GM21515 (cell line): ENCODE measurements around the gene KAT6B.
"Not testable (repeated sequence)": the region's sequence is repeated elsewhere in the genome, so short reads cannot be mapped to it uniquely, and the experiment has no call there.

Experiments used
- ATAC-seq: cut with Tn5 transposase; IDR thresholded peaks from one replicate; pipeline ENCODE4 v1.9.1; 2021; ENCODE audit not compliant: unreplicated experiment

KAT6B gene

DNA sequence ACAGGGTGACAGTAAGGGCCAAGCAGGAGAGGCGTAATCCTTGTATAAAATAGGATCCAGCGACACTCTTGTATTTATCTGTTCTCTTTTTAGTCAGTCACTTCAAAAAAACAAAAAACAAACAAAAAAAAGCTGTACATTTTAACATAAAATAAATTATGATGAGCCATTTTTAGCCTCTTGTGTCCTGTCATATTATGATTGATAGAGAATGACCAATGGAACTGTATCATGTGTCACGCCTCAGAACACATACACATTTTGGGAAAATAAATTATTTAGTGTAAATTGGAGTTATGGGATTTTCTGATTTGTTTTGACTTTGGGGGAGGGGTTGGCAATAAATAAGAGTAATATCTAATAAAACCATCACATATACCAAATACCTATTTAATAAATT, 205.7 kb downstream of the KAT6B start:
- no peak for ATAC-seq

DNA sequence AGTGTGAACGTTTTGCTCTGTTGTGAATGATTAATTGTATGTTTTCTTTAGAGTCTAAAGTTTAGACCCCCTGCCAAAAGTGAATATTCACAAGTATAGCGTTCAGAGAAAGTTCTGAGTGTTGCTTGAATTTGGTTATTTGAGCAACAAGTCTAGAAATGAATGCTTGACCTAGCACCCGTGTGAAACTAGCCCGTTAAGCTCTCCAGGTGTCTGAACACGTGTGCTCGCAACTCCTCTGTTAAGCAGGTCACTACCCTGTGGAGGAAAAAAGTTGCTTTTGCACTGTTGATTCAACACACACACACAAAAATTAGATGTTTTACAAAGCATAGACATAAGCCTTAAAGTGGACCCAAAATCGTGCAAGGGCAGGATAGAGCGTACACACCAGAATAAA, 206.4 kb downstream of the KAT6B start:
- no peak for ATAC-seq

DNA sequence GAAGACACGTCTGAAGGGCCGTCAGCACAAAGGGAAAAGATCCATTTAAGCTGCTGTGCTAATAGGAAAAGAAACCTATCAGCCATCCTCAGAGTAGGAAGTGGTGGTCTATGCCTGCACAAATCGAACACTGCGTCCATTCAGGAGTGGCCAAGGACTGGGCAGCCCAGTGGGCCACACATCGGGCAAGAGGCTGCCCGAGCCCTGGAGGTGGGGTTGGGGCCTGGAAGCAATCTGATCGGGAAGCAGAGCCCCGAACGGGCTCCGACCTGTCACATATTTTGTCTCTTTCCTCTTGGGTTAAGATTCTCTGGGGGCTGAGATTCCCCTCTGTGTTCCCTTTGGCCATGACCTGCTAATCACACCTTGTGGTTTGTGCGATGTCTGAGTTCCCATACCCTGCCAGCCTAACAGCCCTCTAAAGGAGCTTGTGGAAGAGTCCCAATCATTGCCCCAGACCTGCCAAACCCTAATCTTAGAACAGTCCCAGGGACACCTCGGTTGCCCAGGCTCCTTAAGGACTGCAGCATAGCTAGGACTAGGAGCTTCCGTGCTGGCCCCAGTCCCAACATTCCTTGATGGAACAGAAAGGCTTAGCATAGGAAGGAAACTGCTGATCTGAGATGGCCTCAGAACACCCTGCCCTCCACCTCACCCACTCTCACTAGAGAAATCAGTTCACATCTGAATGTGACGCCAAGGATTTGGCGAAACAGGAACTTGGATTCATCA, 207.2 kb downstream of the KAT6B start:
- no peak for ATAC-seq

DNA sequence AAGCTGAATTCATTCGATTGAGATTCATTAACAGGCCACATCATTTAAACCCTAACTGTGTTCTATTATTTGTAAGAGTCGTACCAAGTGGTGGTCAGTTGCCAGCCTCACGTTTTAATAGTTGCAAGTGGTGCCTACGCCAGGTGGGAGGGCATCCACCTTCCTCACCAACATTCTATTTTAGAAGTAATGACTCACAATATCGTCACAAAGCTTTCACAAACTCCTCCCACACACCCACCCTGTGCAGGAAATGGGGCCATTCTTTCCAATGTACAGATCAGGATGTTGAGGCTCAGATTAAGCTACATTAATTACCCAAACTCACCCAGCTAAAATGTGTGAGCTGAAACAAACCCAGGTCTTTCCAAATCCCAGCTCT, 207.7 kb downstream of the KAT6B start:
- ATAC-seq = no peak

DNA sequence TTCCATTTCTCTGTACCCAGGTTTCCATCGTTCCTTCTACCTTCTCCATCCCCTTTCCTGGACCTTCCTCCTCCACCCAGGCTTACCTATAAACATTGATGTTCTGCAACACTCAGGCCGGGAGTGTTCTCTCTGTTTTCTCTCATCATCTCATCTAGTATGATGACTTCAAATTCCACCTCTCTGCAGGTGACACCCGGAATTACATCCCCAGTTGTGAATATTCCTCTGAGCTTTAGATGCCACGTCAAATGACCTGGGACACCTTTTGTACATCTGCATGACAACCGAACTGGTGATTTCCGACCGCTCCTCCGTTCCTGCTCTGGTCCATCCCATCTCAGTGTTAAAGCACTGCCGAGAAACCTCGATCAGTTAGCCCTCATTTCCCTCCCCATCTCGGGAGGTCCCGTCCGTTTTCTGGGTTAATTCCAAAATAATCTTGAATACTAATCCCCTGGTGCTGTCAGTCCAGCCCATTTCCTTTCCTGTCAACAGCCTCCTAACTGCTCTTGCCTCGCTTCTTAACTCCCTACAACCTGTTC, 208.4 kb downstream of the KAT6B start:
- no peak for ATAC-seq

DNA sequence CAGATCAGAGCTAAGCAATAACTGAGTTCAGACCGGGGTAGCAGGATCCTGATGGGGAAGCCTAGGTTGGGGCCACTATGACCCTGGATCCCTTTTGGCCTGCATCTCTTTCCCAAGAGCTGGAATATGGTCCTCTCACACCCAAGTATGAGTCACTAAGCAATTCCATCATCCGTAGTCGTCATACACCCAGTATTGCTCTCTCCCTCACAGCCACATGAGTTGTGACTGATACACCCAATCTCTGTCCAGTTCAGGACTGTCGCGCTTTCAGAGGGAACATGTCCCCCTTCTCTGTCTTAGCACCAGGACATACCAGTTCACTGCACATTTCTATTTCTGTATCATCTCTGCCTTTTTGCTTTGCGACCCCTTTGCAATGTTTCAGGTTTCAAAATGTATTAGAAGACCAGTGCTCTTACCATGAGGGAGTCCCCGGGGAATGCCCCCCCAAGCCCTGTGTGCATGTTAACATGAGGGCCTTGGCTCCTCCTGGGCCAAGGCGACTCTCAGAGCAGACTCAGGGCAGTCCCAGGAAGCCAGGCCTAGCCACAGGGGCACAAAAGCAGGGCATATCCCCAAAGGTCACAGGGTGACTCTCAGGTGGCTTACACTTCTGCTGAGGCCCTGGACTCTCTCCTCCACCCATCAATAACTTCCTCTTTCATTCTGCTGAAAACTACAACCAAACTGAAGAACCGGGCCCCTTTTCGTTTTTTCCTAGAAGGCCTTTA, 209.7 kb downstream of the KAT6B start:
- no peak for ATAC-seq

DNA sequence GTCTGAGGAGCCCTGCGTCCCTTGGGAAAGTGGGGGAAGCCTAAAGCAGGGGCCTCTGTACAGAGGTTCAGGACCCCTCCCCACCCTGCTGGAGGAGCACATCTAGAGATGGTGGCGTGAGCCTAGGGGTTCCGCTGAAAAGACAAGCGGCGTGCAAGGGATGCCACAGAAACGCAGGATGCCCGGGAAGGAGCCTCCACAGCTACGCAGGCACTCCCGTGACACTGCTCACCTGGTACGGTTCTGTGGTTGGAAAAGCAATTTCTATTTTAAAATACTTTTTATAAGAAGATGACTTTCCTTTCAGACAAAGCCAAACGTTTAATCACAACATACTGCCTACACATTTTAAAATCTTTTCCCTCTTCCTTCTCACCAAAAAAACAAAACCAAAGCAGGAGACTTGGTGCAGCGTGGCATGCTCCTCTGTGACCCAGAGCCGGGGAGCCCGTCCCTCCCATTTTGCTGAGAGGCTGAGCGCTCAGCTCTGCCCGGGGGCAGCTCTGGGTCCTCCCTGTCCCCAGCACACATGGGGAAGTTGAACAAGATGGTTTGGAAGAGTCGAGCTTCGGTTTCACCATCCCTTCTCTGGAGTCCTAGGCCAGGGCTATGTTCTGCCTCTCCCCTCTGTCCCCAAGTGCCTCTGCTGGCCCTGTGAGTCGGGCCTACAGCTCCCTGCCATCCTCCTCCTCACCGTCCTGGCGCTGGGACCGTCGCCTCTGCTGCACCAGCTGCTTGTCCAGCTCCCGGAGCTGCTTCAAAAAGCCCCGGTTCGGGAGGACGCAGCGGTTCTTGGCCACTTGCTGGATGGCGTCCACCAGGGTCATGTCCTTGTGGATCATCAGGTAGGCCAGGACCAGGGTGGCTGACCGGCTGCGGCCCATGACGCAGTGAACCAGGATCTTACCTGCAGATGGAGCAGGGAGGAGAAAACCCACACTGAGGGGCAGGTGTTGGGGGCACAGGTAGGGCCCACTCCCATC, 211.1 kb downstream of the KAT6B start:
- ATAC-seq = no peak

DNA sequence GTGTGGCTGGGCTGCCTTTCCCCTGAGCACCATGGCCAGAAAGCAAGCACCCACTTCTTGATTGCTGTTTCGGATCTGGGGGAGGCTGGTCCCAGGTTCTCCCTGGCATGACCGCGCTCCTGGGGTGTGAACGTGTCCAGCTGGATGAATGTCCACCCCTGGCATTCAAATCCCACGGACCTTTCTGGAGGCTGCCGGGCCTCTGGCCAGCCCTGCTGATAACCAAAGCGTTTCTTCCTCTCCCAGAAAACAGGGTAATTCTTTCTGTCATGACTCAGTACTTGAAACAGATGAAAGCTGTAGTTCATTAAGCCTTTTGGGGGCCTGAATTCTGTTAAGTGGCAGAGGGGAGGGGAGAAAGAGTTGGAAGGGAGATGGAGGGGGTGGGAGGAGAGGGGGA, 211.9 kb downstream of the KAT6B start:
- ATAC-seq = no peak

DNA sequence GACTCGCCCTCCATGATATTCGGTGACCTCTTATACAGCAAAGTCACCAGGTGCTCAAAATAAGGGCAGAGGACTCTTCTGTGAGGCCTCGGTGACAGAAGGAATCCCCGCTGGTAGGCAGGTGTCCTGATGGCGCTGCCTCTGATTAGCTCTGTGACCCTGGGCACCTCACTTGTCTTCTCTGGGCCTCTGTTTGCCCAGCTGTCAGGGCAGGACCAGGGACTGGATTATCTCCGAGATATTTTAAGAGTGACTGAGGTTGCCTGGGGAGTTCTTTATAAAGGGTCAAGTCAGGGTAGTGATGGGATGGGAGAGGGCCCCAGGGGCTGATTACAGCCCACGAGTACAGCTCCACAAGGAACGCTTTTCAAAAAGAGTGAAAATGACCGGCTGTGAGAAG, 214.2 kb downstream of the KAT6B start:
- ATAC-seq = no peak

DNA sequence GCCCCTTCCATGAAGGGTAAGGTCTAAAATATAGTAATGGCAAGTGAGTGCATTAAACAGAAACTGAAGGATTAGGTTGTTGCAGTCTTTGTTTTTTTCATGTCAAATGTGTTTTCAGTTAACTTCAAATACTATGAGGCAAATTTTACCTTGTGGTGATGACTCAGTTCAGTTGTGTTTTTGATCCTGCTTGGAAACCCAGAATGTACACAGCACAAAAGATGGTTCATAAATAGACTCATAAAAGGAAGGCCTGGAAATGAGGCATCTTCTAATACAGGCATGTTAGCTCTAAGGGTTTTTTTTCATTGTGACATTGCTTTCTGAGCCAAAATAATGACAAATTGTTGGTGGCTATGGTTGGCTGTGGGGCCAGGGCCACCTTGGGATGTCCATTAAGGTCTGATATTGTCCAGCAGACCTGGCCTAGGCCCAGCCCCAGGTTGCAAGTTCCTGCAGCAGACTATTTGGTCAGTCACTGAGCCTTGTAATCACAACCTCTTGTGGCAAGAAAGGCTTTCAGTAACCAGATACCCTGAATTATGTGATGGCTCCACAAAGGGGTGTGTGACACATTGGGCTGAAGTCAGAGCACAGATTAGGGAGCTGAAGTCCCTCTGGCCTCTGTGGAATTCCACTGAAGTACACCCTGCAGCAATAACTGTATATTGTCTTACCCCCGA, 216.0 kb downstream of the KAT6B start:
- no peak for ATAC-seq

DNA sequence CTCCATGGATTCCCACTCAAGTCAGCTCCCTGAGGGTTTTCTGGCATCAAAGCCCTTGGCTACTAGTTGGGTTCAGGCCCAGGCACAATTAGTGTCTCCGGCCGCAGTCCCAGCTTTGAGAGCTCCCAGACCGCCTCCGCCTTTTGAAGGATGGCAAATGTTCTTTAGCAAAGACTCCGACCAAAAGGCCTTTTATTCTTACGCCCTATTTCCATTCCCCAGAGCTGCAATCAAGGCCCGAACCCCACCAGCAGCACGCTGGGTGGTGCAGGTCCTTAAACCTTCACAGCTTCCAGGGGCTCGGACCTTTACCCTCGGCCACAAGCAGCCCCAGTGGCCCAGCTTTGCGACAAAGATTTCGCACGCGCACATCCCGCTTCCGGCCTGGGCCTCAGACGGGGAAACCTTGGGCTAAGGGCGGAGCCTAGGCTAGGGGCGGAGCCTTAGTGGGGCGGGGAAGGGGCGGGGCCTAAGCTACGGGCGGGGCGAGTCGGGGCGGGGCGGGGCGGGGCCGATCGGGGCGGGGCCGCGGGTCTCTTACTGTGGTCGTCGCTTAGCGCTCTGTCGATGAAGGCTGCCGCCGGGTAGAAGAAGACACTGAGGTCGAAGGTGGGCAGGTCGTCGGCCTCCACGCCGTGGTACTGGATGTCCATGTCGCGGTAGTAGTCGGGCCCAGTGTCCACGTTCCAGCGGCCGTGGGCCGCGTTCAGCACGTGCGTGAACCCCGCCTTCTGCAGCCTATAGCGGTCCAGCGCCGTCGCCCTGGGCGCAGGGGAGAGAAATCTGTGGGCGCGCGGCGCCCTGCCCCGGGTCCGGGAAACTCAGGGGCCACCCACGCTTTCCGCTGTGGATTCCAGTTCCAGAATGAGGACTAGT, 217.1 kb downstream of the KAT6B start:
- ATAC-seq = no peak

DNA sequence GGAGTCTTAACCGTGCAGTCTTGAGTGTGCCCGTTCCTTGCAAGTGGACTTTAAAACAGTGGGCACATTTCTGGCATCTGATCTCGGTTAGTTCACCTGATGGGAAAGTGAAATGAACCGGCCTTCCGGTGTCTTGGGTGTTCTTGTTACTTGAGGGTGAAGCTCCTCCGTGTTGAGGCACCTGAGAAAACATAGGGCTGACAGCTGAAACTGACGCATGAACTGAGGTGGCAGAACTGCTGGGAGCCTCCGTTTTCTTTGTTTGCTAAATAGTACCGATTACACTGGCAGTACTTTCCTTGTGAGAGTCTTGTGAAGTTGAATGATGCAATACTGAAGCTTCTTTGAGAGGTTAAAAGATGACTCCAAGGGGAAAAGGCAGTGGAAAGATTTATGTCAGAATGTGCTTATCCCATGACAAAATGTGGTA, 222.3 kb downstream of the KAT6B start:
- ATAC-seq = no peak

DNA sequence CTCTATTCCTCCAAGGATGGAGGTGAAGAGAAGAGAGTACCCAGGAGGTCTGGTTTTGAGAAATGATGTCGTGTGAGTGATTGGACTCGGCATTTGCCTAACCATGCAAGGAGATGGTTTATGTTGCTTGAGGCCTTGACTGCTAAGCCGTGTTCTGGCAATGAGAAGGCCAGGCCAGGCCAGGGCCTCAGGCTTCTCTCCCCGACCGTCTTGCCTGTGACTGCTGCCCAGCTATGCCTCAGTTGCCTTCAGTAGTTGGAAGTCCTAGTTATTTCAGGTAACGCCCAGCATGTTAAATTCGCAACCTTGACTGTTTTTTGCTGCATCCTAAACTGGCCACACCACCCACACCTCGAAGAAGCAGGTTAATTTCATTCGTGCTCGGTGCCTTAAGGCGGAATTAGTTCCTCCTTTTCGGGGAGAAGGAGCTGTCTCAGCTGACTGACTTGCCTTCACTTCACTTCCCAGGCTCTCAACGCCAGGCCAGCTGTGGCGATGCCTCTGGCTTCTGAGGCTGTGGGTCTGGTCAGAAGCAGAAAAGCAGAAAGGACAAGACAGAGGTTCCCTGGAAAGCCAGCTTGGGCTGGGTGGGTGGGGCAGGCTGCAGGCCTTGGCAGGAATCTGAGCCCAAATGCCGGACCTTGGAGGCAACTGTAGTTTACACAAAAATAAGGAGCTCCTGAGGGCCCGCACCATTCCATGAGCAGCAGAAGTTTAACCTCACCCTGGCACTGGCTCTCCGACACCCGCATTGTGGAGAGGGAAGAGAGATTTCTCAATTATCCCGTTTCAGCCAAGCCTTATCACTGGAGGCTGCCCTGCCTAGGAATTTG, 223.1 kb downstream of the KAT6B start:
- no peak for ATAC-seq

DNA sequence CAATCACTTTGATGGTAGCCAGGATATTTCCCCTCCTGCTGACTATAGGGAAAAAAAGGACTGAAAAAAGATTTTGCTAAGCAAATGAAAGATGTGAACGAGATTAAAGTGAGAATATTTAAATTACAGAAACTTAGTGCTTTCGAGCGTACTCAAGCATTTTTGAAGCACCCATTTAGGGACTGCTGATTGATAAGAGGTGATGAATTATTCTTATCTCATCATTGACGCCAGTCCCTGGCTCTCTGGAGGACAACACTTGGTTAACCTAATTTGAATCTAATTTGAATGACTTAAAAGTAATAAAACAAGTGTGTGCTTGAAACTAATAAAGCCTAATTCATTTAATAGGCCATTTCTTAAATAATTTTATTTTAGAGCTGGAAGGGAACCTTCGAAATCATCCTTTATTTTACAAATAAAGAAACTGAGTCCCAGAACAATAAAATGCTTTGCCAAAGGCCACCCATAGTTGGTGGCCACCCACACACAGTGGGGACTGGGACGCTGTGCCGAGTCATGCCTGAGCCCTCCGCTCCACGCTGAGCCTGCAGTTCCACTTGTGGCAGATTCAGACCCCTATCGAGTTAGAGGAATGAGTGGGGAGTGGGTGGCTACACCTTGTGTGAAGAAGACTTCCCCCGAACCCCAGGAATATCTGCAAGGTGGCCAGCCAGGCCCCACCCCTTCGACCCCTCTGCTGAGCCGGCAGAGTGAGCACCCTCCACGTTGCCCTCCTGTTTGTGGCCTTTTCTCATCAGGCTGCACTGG, 223.9 kb downstream of the KAT6B start:
- no peak for ATAC-seq

DNA sequence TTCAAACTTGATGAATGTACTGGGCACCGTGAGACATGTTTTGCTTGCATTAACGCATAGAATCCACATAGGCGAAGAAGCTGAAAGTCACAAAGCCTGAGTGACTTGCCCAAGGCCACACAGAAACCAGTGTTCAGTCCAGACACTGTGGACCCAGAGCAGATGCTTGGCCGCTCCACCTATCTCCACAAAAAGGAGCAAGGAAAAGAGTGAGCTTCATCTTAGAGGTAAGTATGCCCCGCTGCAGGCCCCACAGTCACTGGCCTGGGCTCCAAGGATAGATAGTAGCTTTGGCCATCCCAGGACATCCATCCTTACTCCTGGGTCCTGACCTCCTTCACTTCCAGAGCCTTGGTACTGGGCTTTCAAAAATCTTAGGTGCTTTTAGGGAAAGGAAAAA, 224.9 kb downstream of the KAT6B start:
- ATAC-seq = no peak

DNA sequence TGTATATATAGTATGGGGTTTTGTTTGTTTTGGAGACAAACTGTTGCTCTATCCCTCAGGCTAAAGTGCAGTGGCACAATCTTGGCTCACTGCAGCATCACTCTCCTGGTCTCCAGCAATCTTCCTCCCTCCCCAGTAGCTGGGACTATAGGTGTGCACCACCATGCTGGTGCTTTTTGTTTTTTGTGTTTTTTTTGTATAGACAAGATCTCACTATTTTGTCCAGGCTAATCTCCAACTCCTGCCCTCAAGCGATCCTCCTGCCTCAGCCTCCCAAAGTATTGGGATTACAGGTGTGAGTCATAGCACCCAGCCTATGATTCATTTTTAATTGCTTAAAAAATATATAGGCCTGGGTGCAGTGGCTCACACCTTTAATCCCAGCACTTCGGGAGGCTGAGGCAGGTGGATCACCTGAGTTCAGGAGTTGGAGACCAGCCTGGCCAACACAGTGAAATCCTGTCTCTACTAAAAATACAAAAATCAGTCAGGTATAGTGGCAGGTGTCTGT, 229.6 kb downstream of the KAT6B start:
- ATAC-seq = not testable (repeated sequence)

DNA sequence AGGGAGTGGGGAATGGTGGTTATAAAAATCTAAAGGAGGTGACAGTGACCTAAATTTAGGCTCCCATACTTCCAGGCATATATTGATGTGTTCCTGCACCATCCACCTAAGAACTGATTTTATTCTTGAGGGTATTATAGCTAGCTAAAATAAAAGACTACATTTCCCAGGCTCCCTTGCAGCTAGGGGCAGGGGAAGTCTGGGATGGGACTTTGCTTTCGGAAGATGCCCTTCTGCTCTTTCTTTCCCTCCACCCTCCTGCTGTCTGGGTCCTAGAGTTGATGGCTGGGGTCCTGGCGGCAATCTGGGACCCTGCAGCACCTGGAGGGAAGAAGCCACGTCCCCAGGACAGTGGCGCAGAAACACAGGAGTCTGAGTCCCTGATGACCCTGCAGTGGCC, 231.3 kb downstream of the KAT6B start:
- ATAC-seq = no peak

DNA sequence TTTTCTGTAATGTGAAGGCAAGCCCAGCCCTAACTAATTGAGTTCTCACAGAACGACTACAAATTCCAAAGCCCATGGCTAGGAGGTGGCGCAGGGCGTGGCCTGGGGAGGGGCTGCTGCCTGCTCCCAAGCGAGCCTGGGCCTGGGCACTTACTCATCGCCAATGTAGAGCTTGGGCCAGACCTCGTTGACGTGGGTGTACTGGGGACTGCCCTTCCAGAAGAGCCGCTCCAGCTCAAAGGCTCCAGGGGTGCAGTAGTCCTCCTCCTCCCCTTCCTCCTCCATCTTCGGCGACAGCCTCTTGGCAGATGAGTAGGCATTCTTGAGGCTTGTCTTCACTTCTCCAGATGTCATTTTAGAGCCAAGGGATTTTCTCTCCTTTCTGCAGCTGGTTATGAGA, 231.8 kb downstream of the KAT6B start:
- no peak for ATAC-seq
